Measurements from ENCODE around the gene NTPCR.

DNA sequence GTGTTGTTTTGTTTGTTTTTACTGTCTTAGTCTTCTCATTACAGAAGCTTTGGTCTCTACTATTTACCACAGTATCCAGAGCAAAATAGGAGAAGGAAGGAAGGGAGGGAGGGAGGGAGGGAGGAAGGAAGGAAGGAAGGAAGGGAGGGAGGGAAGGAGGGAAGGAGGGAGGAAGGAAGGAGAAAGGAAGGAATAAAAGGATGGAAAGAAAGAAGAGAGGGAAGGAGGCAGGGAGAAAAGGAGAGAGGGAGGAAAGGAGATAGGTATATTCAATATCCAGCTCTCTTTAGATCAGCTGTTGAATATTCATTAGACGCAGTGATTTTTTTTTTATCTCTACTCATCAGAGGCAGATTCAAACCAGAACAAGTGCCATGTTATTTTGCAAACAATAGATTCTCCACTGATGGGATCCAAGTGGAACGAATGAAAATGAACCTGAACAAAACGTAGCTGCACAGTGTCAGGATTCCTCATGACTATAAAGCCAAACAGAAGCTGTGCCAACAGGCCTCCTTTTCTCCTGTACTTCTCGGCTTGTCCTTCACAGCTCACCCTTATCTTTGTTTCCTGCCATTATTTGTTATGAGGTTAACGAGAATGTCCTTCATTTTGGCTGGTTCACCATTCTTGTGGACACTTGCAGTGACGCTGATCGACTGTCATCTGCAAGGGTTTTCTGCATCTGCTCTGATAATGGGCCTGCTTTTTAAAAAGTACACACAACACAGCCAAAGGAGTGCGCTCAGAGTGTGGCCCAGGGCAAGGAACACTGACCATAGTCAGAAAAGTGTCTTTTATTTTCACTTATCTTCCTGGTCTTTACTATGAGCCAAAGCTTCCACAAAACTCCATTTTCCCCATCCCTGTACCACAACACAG, 7.8 kb upstream of the NTPCR start:
- TF ChIP-seq, protein P1, sequence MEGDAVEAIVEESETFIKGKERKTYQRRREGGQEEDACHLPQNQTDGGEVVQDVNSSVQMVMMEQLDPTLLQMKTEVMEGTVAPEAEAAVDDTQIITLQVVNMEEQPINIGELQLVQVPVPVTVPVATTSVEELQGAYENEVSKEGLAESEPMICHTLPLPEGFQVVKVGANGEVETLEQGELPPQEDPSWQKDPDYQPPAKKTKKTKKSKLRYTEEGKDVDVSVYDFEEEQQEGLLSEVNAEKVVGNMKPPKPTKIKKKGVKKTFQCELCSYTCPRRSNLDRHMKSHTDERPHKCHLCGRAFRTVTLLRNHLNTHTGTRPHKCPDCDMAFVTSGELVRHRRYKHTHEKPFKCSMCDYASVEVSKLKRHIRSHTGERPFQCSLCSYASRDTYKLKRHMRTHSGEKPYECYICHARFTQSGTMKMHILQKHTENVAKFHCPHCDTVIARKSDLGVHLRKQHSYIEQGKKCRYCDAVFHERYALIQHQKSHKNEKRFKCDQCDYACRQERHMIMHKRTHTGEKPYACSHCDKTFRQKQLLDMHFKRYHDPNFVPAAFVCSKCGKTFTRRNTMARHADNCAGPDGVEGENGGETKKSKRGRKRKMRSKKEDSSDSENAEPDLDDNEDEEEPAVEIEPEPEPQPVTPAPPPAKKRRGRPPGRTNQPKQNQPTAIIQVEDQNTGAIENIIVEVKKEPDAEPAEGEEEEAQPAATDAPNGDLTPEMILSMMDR (optimal IDR thresholded peaks at IDR 0.05 in 1 of 3, IDR thresholded peaks at IDR 0.05 in 1 of 3, conservative IDR thresholded peaks at IDR 0.05 in 1 of 3; ENCODE audit: extremely low read depth in 1 of 3, insufficient read depth in 2 of 3, low read length in 3 of 3) = no peak
- TF ChIP-seq EZH2 (IDR thresholded peaks at IDR 0.05; ENCODE audit: low read length) = no peak
